ENCODE results near the gene TMEM263. TPM values are rescaled to one million over a fixed set of nuclear protein-coding genes. Genes with fewer than 3 reads are reported as not detected.

The TMEM263 gene
- total and polyA plus RNA-seq, 2 of the 13 experiments (the other 11 are each of a cell fraction or from before 2014, with no cell fraction given) = 25.9 to 58.6 TPM

GRCh38 chr12:106974511-106974910, 18.8 kb downstream of the TMEM263 start (continued):
- TF ChIP-seq, protein P1, sequence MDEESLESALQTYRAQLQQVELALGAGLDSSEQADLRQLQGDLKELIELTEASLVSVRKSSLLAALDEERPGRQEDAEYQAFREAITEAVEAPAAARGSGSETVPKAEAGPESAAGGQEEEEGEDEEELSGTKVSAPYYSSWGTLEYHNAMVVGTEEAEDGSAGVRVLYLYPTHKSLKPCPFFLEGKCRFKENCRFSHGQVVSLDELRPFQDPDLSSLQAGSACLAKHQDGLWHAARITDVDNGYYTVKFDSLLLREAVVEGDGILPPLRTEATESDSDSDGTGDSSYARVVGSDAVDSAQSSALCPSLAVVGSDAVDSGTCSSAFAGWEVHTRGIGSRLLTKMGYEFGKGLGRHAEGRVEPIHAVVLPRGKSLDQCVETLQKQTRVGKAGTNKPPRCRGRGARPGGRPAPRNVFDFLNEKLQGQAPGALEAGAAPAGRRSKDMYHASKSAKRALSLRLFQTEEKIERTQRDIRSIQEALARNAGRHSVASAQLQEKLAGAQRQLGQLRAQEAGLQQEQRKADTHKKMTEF (CRISPR knock-in tag; IDR thresholded peaks at IDR 0.05) = 0 out of 2 replicates have a peak, but pooled peaks have one; percentile 15
- TF ChIP-seq, protein P2, sequence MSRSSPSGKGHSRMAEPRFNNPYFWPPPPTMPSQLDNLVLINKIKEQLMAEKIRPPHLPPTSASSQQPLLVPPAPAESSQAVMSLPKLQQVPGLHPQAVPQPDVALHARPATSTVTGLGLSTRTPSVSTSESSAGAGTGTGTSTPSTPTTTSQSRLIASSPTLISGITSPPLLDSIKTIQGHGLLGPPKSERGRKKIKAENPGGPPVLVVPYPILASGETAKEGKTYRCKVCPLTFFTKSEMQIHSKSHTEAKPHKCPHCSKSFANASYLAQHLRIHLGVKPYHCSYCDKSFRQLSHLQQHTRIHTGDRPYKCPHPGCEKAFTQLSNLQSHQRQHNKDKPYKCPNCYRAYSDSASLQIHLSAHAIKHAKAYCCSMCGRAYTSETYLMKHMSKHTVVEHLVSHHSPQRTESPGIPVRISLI (CRISPR knock-in tag; IDR thresholded peaks at IDR 0.05; ENCODE audit: borderline replicate concordance) = no peak
- TF ChIP-seq CSRNP2 (CRISPR knock-in tag; conservative IDR thresholded peaks at IDR 0.05; ENCODE audit: low read depth) (no peak), STAT6 (CRISPR knock-in tag; IDR thresholded peaks at IDR 0.05; ENCODE audit: borderline replicate concordance) (no peak), ZMAT5 (CRISPR knock-in tag; IDR thresholded peaks at IDR 0.05; ENCODE audit: borderline replicate concordance, low read depth) (no peak), SIX4 (CRISPR knock-in tag; IDR thresholded peaks at IDR 0.05) (no peak), BRCA1 (CRISPR knock-in tag; IDR thresholded peaks at IDR 0.05) (no peak), SKI (IDR thresholded peaks at IDR 0.05; ENCODE audit: partially characterized antibody) (peak; percentile 36), FOXO1 (CRISPR knock-in tag; IDR thresholded peaks at IDR 0.05) (peak; percentile 44; the same call in 1 of the 2 replicates), THAP11 (CRISPR knock-in tag; IDR thresholded peaks at IDR 0.05) (peak; percentile 37), U2AF1 (optimal IDR thresholded peaks at IDR 0.05; ENCODE audit: low read depth, low read length) (no peak), ZNF883 (CRISPR knock-in tag; IDR thresholded peaks at IDR 0.05; ENCODE audit: not compliant biosample characterization) (no peak), GATAD2A (CRISPR knock-in tag; IDR thresholded peaks at IDR 0.05) (peak; percentile 82), NR0B2 (CRISPR knock-in tag; IDR thresholded peaks at IDR 0.05) (no peak), DR1 (CRISPR knock-in tag; IDR thresholded peaks at IDR 0.05) (no peak)
- TF ChIP-seq, protein P3, sequence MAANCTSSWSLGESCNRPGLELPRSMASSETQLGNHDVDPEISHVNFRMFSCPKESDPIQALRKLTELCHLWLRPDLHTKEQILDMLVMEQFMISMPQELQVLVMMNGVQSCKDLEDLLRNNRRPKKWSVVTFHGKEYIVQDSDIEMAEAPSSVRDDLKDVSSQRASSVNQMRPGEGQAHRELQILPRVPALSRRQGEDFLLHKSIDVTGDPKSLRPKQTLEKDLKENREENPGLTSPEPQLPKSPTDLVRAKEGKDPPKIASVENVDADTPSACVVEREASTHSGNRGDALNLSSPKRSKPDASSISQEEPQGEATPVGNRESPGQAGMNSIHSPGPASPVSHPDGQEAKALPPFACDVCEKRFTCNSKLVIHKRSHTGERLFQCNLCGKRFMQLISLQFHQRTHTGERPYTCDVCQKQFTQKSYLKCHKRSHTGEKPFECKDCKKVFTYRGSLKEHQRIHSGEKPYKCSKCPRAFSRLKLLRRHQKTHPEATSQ (CRISPR knock-in tag; IDR thresholded peaks at IDR 0.05; ENCODE audit: borderline replicate concordance) = no peak
